Kidney (tissue), 14 donors: ENCODE results near the gene TENT5C. TPM values are rescaled to one million over a fixed set of nuclear protein-coding genes. Genes with fewer than 3 reads are reported as not detected.

Experiments used
- DNase-seq, 5 donors: peaks; one replicate each; pipeline ENCODE4 v3.0.0-alpha.2; 2013 to 2020
- FAIRE-seq: peaks from 2 replicates; lab custom pipeline; 2012; peaks lifted over from hg19 to GRCh38; lab: Jason Lieb, UNC
- H3K27ac ChIP-seq, 2 donors: one replicate each; pipeline ENCODE4 v1.7.0; 2013; ENCODE audit warnings: low read depth in 2 of 2, low read length in 2 of 2, inconsistent platforms in 1 of 2
- H3K27me3 ChIP-seq: one replicate; pipeline ENCODE4 v1.7.1; 2013; ENCODE audit warnings: low read length, inconsistent platforms; ENCODE audit not compliant: control insufficient read depth, insufficient read depth
- H3K36me3 ChIP-seq, 3 donors: one replicate each; pipeline versions ENCODE4 v1.7.0 to v1.7.1; 2013; ENCODE audit warnings: low read length in 3 of 3, control low read depth in 1 of 3, inconsistent platforms in 1 of 3; ENCODE audit not compliant: insufficient read depth in 3 of 3, control insufficient read depth in 2 of 3
- H3K4me1 ChIP-seq, 3 donors: one replicate each; pipeline versions ENCODE4 v1.7.0 to v1.7.1; 2013; ENCODE audit warnings: low read length in 3 of 3, inconsistent platforms in 1 of 3, low read depth in 1 of 3; ENCODE audit not compliant: control insufficient read depth in 2 of 3, insufficient read depth in 2 of 3
- H3K4me3 ChIP-seq, 3 donors: one replicate each; pipeline versions ENCODE4 v1.7.0 to v1.8.1; 2013; ENCODE audit warnings: low read length in 3 of 3, control low read depth in 1 of 3, inconsistent platforms in 1 of 3
- H3K9ac ChIP-seq, 3 donors: one replicate each; pipeline versions ENCODE4 v1.7.0 to v1.7.1; 2013; ENCODE audit warnings: low read length in 3 of 3, control low read depth in 1 of 3, inconsistent platforms in 1 of 3
- H3K9me3 ChIP-seq, 3 donors: one replicate each; pipeline versions ENCODE4 v1.7.0 to v1.7.1; 2013; ENCODE audit warnings: low read length in 3 of 3, control low read depth in 1 of 3, inconsistent platforms in 1 of 3; ENCODE audit not compliant: control insufficient read depth in 2 of 3, insufficient read depth in 1 of 3
- CTCF ChIP-seq: IDR thresholded peaks from 3 replicates; pipeline ENCODE4 v1.5.1; 2012; ENCODE audit warnings: mild to moderate bottlenecking, moderate library complexity, borderline replicate concordance; ENCODE audit not compliant: insufficient read depth; ENCODE audit errors: extremely low read depth
- intact Hi-C: fragments of 100-400 bp; cut with DNase I; formaldehyde crosslinking; loops from one replicate; pipeline ENCODE4 v1.11.1; 2022
- polyA plus RNA-seq: library from polyadenylated mRNA; stranded (reverse); fragments of 350-450 nt; fragmentation: Illumina TruSeq; extraction: RNeasy Lipid Tissue Mini Kit (QIAGEN cat#74804); gene quantifications from one replicate; pipeline ENCODE4 v1.2.3, GENCODE V29; 2014; ENCODE audit warnings: low read depth, low replicate concordance; ENCODE audit not compliant: insufficient read depth
- total RNA-seq: library from RNA; stranded (reverse); fragmentation: NEBNext Ultra II Directional; extraction: Animal tissue kit (Norgen Biotek cat#: 25700); gene quantifications from one replicate; pipeline ENCODE4 v1.2.1, GENCODE V29; 2021
- donor health status: control.
- donor health status: control.
- donor health status: control.
- donor health status: control.
- donor health status: control.
- donor health status: DM: yes; HTN: yes; CAD: no.
- donor health status: Normal renal cell carcinoma (clear cell type).

Gene TENT5C
- total and polyA plus RNA-seq, 2 donors from 2014 or later = 6.1 to 22.2 TPM

GRCh38 chr1:117629625-117630422 lies 24.0 kb downstream of the TENT5C start:
- Histone ChIP-seq H3K27ac (no peak overlapping the region), H3K36me3 (no peaks in the 10 kb centered on the region), H3K4me1 (peaks cover 0 to 13% (median 11%) of the 10 kb centered on the region in 3 donors), H3K4me3 (no peak overlapping the region), H3K9me3 (no peaks in the 10 kb centered on the region), H3K27me3 (no peaks in the 10 kb centered on the region), H3K9ac (no peak overlapping the region)
- DNase-seq = no peak
- no peak for FAIRE-seq
- intact Hi-C loops = no loop called here
- no peak for TF ChIP-seq CTCF

DNA sequence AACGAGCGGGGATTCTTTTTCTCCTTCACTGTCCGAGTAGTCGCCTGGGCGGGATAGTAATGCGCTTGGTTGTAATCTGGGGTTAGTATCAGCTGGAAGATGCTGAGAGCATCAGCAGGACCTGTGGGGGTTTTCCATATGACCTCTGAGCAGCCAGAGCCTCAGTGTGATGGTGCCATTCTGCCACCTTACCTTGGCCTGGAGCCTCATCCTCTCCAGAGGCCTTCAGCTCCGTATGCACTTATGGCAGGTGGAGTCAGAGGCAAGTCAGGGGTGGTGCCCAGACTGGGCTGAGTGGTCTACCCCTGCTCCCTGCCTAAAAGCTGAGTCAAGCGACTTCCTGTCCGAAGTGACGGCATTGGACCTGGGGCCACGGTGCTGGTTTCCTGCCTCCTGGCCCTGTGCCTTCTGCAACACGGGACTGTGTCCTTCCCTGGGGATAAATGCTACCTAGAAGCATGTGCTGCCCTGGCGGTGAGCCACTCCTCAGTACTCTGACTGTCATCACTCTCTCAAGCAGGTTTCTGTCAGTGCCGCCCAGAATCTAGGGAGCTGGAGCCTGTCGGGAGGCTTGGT lies 24.7 kb downstream of the TENT5C start:
- intact Hi-C loops = no loop called here
- no peaks in the 10 kb centered on the region for H3K9me3 ChIP-seq
- FAIRE-seq (no peak), DNase-seq (no peak)
- no peak overlapping the region for H3K9ac ChIP-seq
- TF ChIP-seq CTCF = no peak
- peaks cover 0 to 13% (median 11%) of the 10 kb centered on the region in 3 donors for H3K4me1 ChIP-seq
- no peaks in the 10 kb centered on the region for H3K36me3 ChIP-seq
- no peak overlapping the region for H3K4me3 ChIP-seq
- no peaks in the 10 kb centered on the region for H3K27me3 ChIP-seq
- H3K27ac ChIP-seq = no peak overlapping the region

DNA sequence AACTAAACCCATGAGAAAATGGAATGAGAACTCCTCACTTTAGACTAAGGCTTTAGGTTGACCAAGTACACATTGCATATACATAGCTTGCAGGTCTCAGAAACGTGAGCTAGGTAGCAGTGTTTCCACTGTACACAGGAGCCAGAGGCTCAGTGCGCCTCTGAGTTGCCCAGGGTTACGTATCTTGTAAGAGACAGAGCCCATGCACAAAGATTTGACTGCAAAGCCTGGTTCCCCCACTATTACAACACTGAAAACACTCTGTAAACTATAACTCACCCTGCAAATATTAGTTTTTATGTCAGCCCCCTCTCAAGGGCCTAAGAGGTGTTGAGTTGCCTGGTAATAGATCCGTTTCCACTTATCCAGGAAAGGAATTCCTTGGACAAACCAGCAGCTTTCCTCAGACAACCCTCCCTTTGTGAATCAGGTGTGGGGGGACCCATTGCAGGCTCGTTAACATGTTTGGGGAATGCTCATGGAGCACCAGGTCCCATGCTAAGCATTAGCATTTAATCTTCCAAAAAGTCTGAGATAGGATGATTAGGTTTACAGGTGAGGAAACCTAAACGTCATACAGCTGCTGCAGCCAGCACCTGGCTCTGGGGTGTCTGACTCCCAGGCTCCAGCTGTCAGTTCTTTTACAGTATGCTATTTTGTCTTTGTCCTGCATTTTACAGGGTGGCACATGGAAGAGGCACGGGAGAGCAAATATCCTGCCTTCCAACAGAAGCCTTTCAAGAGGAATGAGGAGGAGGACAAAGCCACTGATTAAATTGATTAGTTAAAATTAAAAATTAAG lies 25.7 kb downstream of the TENT5C start:
- DNase-seq (no peak), FAIRE-seq (no peak)
- Histone ChIP-seq H3K9me3 (no peaks in the 10 kb centered on the region), H3K27me3 (no peaks in the 10 kb centered on the region), H3K4me1 (peaks cover 0 to 13% (median 11%) of the 10 kb centered on the region in 3 donors), H3K36me3 (no peaks in the 10 kb centered on the region), H3K4me3 (no peak overlapping the region), H3K27ac (no peak overlapping the region), H3K9ac (no peak overlapping the region)
- no peak for TF ChIP-seq CTCF
- intact Hi-C loops = no loop called here
